Stimulated activated CD4-positive, alpha-beta T cell treated with anti-CD3 and anti-CD28 coated beads, Interleukin-1b, Interleukin-23, amount 100 ng/mL, for 4 hours (primary cell): ENCODE results near the gene MYMK.

Experiments used
- DNase-seq, 2 donors: peaks; one replicate each; pipeline ENCODE4 v3.0.0-alpha.2; 2020; ENCODE audit warnings: low read depth in 2 of 2

The MYMK gene

GRCh38 chr9:133468374-133468773 is 56.4 kb downstream of the MYMK start:
- DNase-seq, result no peak

GRCh38 chr9:133467101-133467500 is 57.7 kb downstream of the MYMK start:
- no peak for DNase-seq

DNA sequence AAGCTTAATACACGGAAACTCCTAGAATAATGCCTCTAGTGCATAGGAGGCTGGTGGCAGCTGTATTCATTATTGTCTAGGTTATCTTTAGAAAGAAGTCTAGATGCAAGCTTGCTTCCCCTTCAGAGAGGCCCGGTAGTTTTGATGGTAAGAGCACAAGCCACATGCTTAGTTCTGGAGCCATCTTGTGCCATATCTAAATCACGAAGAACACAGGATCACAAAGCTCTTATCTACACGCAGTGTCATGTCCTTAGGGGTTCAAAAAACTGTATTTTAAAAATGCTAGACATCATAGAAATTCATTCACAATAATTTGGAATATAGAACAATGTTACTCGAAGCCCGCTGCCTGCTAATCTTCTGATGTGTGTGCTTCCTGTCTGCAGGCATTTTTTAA is 58.8 kb downstream of the MYMK start:
- no peak for DNase-seq

- DNase-seq, result no peak
These were observed 60.1 kb downstream of the MYMK start for GRCh38 chr9:133464638-133465037.
